ENCODE measurements around the gene CAMK2B.

CAMK2B gene

GRCh38 chr7:44287488-44288380 is 37.7 kb downstream of the CAMK2B start:
- Histone ChIP-seq H3K27ac (ENCODE audit: insufficient read depth, low read depth, low read length, poor library complexity, severe bottlenecking) (no peak overlapping the region), H3K4me3 (ENCODE audit: insufficient read depth, low read depth, low read length) (no peak overlapping the region), H3K9me3 (ENCODE audit: control insufficient read depth, low read length) (no peaks in the 10 kb centered on the region), H3K27me3 (ENCODE audit: control insufficient read depth, insufficient read depth, low read length, poor library complexity, severe bottlenecking) (no peaks in the 10 kb centered on the region), H3K36me3 (ENCODE audit: control insufficient read depth, insufficient read depth, low read length) (no peaks in the 10 kb centered on the region), H3K4me1 (ENCODE audit: control insufficient read depth, insufficient read depth, low read length) (peaks cover 8% of the 10 kb centered on the region)
- WGBS, 2 experiments: 91 to 94% methylated on average over 17 of the region's 17 CpGs

GRCh38 chr7:44286618-44287487 is 38.5 kb downstream of the CAMK2B start:
- WGBS, 2 experiments: 89 to 92% methylated on average over 20 of the region's 20 CpGs
- Histone ChIP-seq H3K27ac (ENCODE audit: insufficient read depth, low read depth, low read length, poor library complexity, severe bottlenecking) (no peak overlapping the region), H3K9me3 (ENCODE audit: control insufficient read depth, low read length) (no peaks in the 10 kb centered on the region), H3K27me3 (ENCODE audit: control insufficient read depth, insufficient read depth, low read length, poor library complexity, severe bottlenecking) (no peaks in the 10 kb centered on the region), H3K36me3 (ENCODE audit: control insufficient read depth, insufficient read depth, low read length) (no peaks in the 10 kb centered on the region), H3K4me3 (ENCODE audit: insufficient read depth, low read depth, low read length) (no peak overlapping the region), H3K4me1 (ENCODE audit: control insufficient read depth, insufficient read depth, low read length) (peaks cover 8% of the 10 kb centered on the region)

- Histone ChIP-seq H3K9me3 (ENCODE audit: control insufficient read depth, low read length) (no peaks in the 10 kb centered on the region), H3K4me1 (ENCODE audit: control insufficient read depth, insufficient read depth, low read length) (peaks cover 8% of the 10 kb centered on the region), H3K27ac (ENCODE audit: insufficient read depth, low read depth, low read length, poor library complexity, severe bottlenecking) (no peak overlapping the region), H3K36me3 (ENCODE audit: control insufficient read depth, insufficient read depth, low read length) (no peaks in the 10 kb centered on the region), H3K4me3 (ENCODE audit: insufficient read depth, low read depth, low read length) (no peak overlapping the region), H3K27me3 (ENCODE audit: control insufficient read depth, insufficient read depth, low read length, poor library complexity, severe bottlenecking) (no peaks in the 10 kb centered on the region)
- 84 to 85% methylated on average over 17 of the region's 17 CpGs for WGBS, 2 experiments
Measured at GRCh38 chr7:44286182-44286617, 39.2 kb downstream of the CAMK2B start.

GRCh38 chr7:44285561-44285960 is 39.8 kb downstream of the CAMK2B start:
- Histone ChIP-seq H3K4me1 (ENCODE audit: control insufficient read depth, insufficient read depth, low read length) (peaks cover 8% of the 10 kb centered on the region), H3K9me3 (ENCODE audit: control insufficient read depth, low read length) (no peaks in the 10 kb centered on the region)
- 91 to 93% methylated on average over 23 to 24 of the region's 24 CpGs for WGBS, 2 experiments

GRCh38 chr7:44284881-44285541 is 40.4 kb downstream of the CAMK2B start:
- 85 to 87% methylated on average over 16 of the region's 16 CpGs for WGBS, 2 experiments
- no peaks in the 10 kb centered on the region for H3K9me3 ChIP-seq (ENCODE audit: control insufficient read depth, low read length)
- H3K36me3 ChIP-seq (ENCODE audit: control insufficient read depth, insufficient read depth, low read length): no peaks in the 10 kb centered on the region
- peaks cover 8% of the 10 kb centered on the region for H3K4me1 ChIP-seq (ENCODE audit: control insufficient read depth, insufficient read depth, low read length)
- no peaks in the 10 kb centered on the region for H3K27me3 ChIP-seq (ENCODE audit: control insufficient read depth, insufficient read depth, low read length, poor library complexity, severe bottlenecking)
- no peak overlapping the region for H3K27ac ChIP-seq (ENCODE audit: insufficient read depth, low read depth, low read length, poor library complexity, severe bottlenecking)
- no peak overlapping the region for H3K4me3 ChIP-seq (ENCODE audit: insufficient read depth, low read depth, low read length)

More at GRCh38 chr7:44285561-44285960, 39.8 kb downstream of the CAMK2B start:
- Histone ChIP-seq H3K36me3 (ENCODE audit: control insufficient read depth, insufficient read depth, low read length) (no peaks in the 10 kb centered on the region), H3K4me3 (ENCODE audit: insufficient read depth, low read depth, low read length) (no peak overlapping the region), H3K27ac (ENCODE audit: insufficient read depth, low read depth, low read length, poor library complexity, severe bottlenecking) (no peak overlapping the region), H3K27me3 (ENCODE audit: control insufficient read depth, insufficient read depth, low read length, poor library complexity, severe bottlenecking) (no peaks in the 10 kb centered on the region)

- Histone ChIP-seq H3K27me3 (ENCODE audit: control insufficient read depth, insufficient read depth, low read length, poor library complexity, severe bottlenecking) (no peaks in the 10 kb centered on the region), H3K36me3 (ENCODE audit: control insufficient read depth, insufficient read depth, low read length) (no peaks in the 10 kb centered on the region), H3K4me3 (ENCODE audit: insufficient read depth, low read depth, low read length) (no peak overlapping the region), H3K27ac (ENCODE audit: insufficient read depth, low read depth, low read length, poor library complexity, severe bottlenecking) (no peak overlapping the region), H3K4me1 (ENCODE audit: control insufficient read depth, insufficient read depth, low read length) (peaks cover 3% of the 10 kb centered on the region), H3K9me3 (ENCODE audit: control insufficient read depth, low read length) (no peaks in the 10 kb centered on the region)
- WGBS, 2 experiments: 91 to 93% methylated on average over 11 to 13 of the region's 13 CpGs
Measured at GRCh38 chr7:44284216-44284615, 41.2 kb downstream of the CAMK2B start.

GRCh38 chr7:44283381-44284211 is 41.8 kb downstream of the CAMK2B start:
- H3K36me3 ChIP-seq (ENCODE audit: control insufficient read depth, insufficient read depth, low read length): no peaks in the 10 kb centered on the region
- H3K9me3 ChIP-seq (ENCODE audit: control insufficient read depth, low read length): no peaks in the 10 kb centered on the region
- no peak overlapping the region for H3K4me3 ChIP-seq (ENCODE audit: insufficient read depth, low read depth, low read length)
- 87 to 90% methylated on average over 15 of the region's 15 CpGs for WGBS, 2 experiments
- H3K4me1 ChIP-seq (ENCODE audit: control insufficient read depth, insufficient read depth, low read length): no peaks in the 10 kb centered on the region
- no peaks in the 10 kb centered on the region for H3K27me3 ChIP-seq (ENCODE audit: control insufficient read depth, insufficient read depth, low read length, poor library complexity, severe bottlenecking)
- no peak overlapping the region for H3K27ac ChIP-seq (ENCODE audit: insufficient read depth, low read depth, low read length, poor library complexity, severe bottlenecking)

- H3K4me3 ChIP-seq (ENCODE audit: insufficient read depth, low read depth, low read length): no peak overlapping the region
- no peaks in the 10 kb centered on the region for H3K9me3 ChIP-seq (ENCODE audit: control insufficient read depth, low read length)
- no peak overlapping the region for H3K27ac ChIP-seq (ENCODE audit: insufficient read depth, low read depth, low read length, poor library complexity, severe bottlenecking)
- H3K27me3 ChIP-seq (ENCODE audit: control insufficient read depth, insufficient read depth, low read length, poor library complexity, severe bottlenecking): no peaks in the 10 kb centered on the region
- no peaks in the 10 kb centered on the region for H3K36me3 ChIP-seq (ENCODE audit: control insufficient read depth, insufficient read depth, low read length)
- 93% methylated on average over 10 of the region's 10 CpGs for WGBS, 2 experiments
- H3K4me1 ChIP-seq (ENCODE audit: control insufficient read depth, insufficient read depth, low read length): no peaks in the 10 kb centered on the region
Measured at GRCh38 chr7:44282601-44283171, 42.7 kb downstream of the CAMK2B start.
